DOHH2 (cell line): ENCODE data around the gene SLC22A15.

Experiments
- H3F3A ChIP-seq: fragments of 200-600 bp; sonication (generic), shearing (Covaris generic); 2 replicates; pipeline ENCODE4 v1.6.0; 2016; ENCODE audit warnings: antibody characterized with exemption, mild to moderate bottlenecking; ENCODE audit not compliant: control insufficient read depth, insufficient read depth
- H3K27ac ChIP-seq: fragments of 200-600 bp; sonication (generic); 2 replicates; pipeline ENCODE4 v1.5.1; 2014; ENCODE audit warnings: low read depth, mild to moderate bottlenecking, low read length, moderate library complexity
- H3K27me3 ChIP-seq: fragments of 200-600 bp; sonication (generic); 2 replicates; pipeline ENCODE4 v1.6.1; 2014; ENCODE audit warnings: mild to moderate bottlenecking, low read length, mixed read lengths; ENCODE audit not compliant: control insufficient read depth
- H3K36me3 ChIP-seq: fragments of 200-600 bp; sonication (generic); 2 replicates; pipeline ENCODE4 v1.6.1; 2014; ENCODE audit warnings: mild to moderate bottlenecking, low read length, moderate library complexity, mixed read lengths; ENCODE audit not compliant: control insufficient read depth
- H3K4me1 ChIP-seq: fragments of 200-600 bp; sonication (generic); 2 replicates; pipeline ENCODE4 v1.6.1; 2014; ENCODE audit warnings: mild to moderate bottlenecking, low read length, mixed read lengths; ENCODE audit not compliant: control insufficient read depth
- H3K4me2 ChIP-seq: fragments of 200-600 bp; sonication (generic); 2 replicates; pipeline ENCODE4 v1.6.0; 2014; ENCODE audit warnings: mild to moderate bottlenecking, low read length, moderate library complexity
- H3K4me3 ChIP-seq: fragments of 200-600 bp; sonication (generic); 2 replicates; pipeline ENCODE4 v1.5.1; 2014; ENCODE audit warnings: mild to moderate bottlenecking, low read length, mixed read lengths
- H3K79me2 ChIP-seq: fragments of 200-600 bp; sonication (generic); 2 replicates; pipeline ENCODE4 v1.6.1; 2014; ENCODE audit warnings: mild to moderate bottlenecking, low read length, mixed read lengths; ENCODE audit not compliant: control insufficient read depth
- H3K9me2 ChIP-seq: fragments of 200-600 bp; sonication (generic); replicated peaks from 2 replicates; pipeline ENCODE4 v1.6.1; 2014; ENCODE audit warnings: mild to moderate bottlenecking, low read length, mixed read lengths; ENCODE audit not compliant: control insufficient read depth
- H3K9me3 ChIP-seq: fragments of 200-600 bp; sonication (generic); 2 replicates; pipeline ENCODE4 v1.6.1; 2014; ENCODE audit warnings: antibody characterized with exemption, low read length, mixed read lengths; ENCODE audit not compliant: control insufficient read depth, insufficient read depth
- H4K20me1 ChIP-seq: fragments of 200-600 bp; sonication (generic); 2 replicates; pipeline ENCODE4 v1.6.0; 2014; ENCODE audit warnings: low read depth, mild to moderate bottlenecking, antibody characterized with exemption, low read length, moderate library complexity; ENCODE audit not compliant: control insufficient read depth, insufficient read depth
- EZH2phosphoT487 ChIP-seq: fragments of 200-600 bp; sonication (generic); IDR thresholded peaks from 2 replicates; pipeline ENCODE4 v1.6.1; 2017; ENCODE audit warnings: borderline replicate concordance, mild to moderate bottlenecking, antibody characterized with exemption, low read length, moderate library complexity, mixed read lengths
- TF ChIP-seq, protein P1 (sequence below): fragments of 200-600 bp; sonication (generic); IDR thresholded peaks from one replicate; pipeline ENCODE4 v1.5.1; 2014; ENCODE audit warnings: antibody characterized with exemption, mild to moderate bottlenecking, low read depth, low read length; ENCODE audit not compliant: poor library complexity, severe bottlenecking

The SLC22A15 gene

DNA sequence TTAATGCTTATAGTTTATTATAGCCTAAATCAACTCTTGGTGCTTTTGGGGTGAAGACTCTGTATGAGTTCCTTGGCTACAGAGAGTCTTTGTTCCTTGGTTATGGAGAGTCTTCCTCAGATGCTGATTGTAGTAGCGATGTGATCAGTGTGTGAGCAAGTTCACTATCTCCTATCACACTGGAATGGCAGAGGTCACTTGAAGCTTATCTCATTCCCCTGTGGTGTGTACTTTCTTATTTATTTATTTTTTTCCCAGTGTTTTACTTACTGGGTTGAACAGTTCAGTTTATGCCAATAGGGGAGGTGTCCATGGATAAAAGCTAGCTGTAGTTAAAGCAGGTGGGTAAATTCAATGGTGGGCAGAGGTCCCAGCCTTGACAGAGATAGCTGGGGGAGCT lies 114.8 kb downstream of the SLC22A15 start:
- Histone ChIP-seq H3K4me2 (no peak overlapping the region), H3F3A (no peaks in the 10 kb centered on the region)
- TF ChIP-seq, protein P1, sequence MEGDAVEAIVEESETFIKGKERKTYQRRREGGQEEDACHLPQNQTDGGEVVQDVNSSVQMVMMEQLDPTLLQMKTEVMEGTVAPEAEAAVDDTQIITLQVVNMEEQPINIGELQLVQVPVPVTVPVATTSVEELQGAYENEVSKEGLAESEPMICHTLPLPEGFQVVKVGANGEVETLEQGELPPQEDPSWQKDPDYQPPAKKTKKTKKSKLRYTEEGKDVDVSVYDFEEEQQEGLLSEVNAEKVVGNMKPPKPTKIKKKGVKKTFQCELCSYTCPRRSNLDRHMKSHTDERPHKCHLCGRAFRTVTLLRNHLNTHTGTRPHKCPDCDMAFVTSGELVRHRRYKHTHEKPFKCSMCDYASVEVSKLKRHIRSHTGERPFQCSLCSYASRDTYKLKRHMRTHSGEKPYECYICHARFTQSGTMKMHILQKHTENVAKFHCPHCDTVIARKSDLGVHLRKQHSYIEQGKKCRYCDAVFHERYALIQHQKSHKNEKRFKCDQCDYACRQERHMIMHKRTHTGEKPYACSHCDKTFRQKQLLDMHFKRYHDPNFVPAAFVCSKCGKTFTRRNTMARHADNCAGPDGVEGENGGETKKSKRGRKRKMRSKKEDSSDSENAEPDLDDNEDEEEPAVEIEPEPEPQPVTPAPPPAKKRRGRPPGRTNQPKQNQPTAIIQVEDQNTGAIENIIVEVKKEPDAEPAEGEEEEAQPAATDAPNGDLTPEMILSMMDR, result no peak
- TF ChIP-seq EZH2phosphoT487, result no peak

DNA sequence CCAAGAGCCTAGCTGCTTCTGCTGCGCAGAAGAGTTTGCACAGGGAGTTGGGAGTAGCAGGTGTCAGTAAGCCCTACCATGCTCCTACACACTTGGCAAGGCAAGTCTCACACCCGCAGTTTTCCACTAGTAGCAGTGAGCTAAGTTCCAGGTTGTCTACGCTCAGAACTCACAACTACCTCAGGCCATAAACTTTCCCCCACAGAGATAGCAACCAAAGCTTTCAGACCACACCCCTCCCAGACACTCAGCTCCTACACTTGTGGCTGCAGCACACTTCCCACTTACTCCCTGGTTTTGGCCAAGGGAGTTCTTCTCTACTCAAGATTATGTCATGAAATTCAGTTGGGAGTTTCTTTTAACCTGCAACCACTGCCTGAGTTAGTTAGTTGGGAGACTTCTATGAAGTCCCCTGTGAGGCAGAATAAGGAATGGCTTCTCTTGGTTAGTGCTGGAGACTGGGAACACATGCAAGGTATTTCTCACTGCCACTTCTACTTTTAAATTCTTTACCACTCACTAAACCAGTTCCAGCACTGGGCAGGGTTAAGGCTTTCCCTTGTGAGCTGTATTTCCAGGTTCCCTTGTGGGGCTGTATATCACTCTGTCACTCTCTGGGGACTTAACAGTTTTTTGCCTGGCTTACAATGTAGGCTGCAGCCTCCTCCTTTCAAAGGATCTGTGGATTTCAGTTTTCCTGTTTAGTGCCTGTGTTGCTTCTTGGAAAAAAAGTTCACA lies 116.6 kb downstream of the SLC22A15 start:
- H4K20me1 ChIP-seq, result no peaks in the 10 kb centered on the region
- TF ChIP-seq, protein P1, result no peak
- TF ChIP-seq EZH2phosphoT487, result no peak
- H3K4me2 ChIP-seq, result no peak overlapping the region
- no peaks in the 10 kb centered on the region; the same call in none of the 2 replicates for H3K9me3 ChIP-seq
- H3K27ac ChIP-seq, result no peak overlapping the region
- no peaks in the 10 kb centered on the region for H3K9me2 ChIP-seq
- no peaks in the 10 kb centered on the region for H3K79me2 ChIP-seq
- 0 out of 2 replicates have a peak, but pooled peaks cover 3% of the 10 kb centered on the region for H3K27me3 ChIP-seq
- no peaks in the 10 kb centered on the region for H3F3A ChIP-seq
- H3K36me3 ChIP-seq, result no peaks in the 10 kb centered on the region
- H3K4me1 ChIP-seq, result no peaks in the 10 kb centered on the region
- H3K4me3 ChIP-seq, result no peak overlapping the region

More for the DNA sequence above, 114.8 kb downstream of the SLC22A15 start:
- Histone ChIP-seq H3K4me3 (no peak overlapping the region), H3K9me3 (no peaks in the 10 kb centered on the region; the same call in none of the 2 replicates), H4K20me1 (no peaks in the 10 kb centered on the region), H3K4me1 (no peaks in the 10 kb centered on the region), H3K27ac (no peak overlapping the region), H3K27me3 (no peaks in the 10 kb centered on the region), H3K36me3 (no peaks in the 10 kb centered on the region), H3K79me2 (no peaks in the 10 kb centered on the region), H3K9me2 (no peaks in the 10 kb centered on the region)

DNA sequence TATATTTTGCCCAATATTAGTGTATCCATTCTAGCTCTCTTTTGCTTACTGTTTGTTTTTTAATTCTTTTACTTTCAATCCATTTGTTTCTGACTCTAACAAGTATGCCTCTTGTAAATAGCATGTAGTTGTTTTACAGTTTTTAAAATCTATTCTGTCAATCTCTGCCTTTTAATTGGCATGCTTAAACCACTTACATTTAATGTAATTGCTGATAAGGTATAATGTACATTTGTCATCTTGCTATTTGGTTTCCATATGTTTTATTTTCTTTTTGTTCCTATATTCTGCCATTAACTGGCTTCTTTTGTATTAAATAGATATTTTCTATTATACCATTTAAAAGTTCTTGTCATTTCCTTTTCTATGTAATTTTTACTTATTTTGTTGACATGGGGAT lies 118.7 kb downstream of the SLC22A15 start:
- Histone ChIP-seq H3K9me2 (no peaks in the 10 kb centered on the region), H3K27me3 (0 out of 2 replicates have a peak, but pooled peaks cover 3% of the 10 kb centered on the region), H4K20me1 (no peaks in the 10 kb centered on the region), H3F3A (no peaks in the 10 kb centered on the region), H3K4me1 (no peaks in the 10 kb centered on the region), H3K4me2 (no peak overlapping the region), H3K36me3 (no peaks in the 10 kb centered on the region), H3K79me2 (no peaks in the 10 kb centered on the region), H3K4me3 (no peak overlapping the region), H3K27ac (no peak overlapping the region), H3K9me3 (no peaks in the 10 kb centered on the region; the same call in none of the 2 replicates)
- TF ChIP-seq, protein P1, result no peak
- TF ChIP-seq EZH2phosphoT487, result no peak
